Hematopoietic multipotent progenitor cell treated with erythropoietin and hydrocortisone succinate and interleukin-3 and kit ligand, for 17 days (in vitro differentiated cells): ENCODE data around the gene GIGYF2.
"Not testable (repeated sequence)": the region's sequence is repeated elsewhere in the genome, so short reads cannot be mapped to it uniquely, and the experiment has no call there.

Experiments used
- DNase-seq: peaks from one replicate; pipeline ENCODE4 v3.0.0-alpha.2; 2015; ENCODE audit warnings: low spot score

GIGYF2 gene

DNA sequence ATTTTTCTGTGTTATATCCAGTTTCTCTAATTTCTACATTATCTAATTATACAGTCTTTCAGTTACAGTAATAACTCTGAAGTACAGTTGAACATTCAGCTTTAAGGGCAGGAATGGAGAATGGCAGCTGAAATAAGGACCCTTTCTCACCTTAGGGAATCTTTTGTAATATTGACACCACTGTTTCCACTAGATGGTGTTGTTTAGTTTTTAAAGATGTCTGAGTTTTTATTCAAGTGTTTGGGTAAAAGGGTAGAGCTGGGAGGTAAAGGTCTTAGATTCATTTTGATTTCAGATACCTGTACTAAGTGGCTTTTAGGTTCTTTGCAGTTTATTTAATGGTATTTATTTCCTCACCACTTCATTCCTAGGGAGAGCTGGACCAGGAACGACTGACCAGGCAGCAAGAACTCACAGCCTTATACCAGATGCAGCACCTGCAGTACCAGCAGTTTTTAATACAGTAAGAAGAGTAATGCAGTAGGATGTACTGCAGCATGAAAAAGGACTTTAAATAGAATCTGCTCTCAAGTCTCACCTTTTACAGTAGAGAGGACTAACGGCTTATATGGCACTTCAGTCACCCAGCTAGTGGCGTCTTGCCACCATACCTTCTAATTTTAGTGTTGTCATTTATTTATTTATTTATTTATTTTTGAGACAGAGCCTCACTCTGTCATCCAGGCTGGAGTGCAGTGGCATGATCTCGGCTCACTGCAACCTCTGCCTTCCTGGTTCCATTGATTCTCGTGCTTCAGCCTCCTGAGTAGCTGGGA lies 112.4 kb downstream of the GIGYF2 start:
- no peak for DNase-seq

DNA sequence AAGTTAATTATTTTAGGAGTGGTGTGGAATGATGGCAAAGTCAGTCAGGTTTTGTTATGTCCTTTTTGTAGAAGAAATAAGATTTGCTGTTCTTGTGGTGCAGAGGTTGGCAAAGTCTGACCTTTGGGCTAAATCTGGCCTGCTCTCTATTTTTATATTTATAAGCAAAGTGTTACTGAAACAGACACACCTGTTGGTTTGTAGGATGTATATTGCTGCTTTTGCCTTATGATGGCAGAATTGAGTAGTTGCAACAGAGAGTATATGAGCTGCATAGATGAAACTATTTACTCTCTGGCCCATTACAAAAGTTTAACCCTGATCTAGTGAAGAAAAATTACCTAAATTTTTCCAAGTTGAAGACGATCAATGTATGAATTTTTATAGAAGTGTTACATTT lies 113.3 kb downstream of the GIGYF2 start:
- no peak for DNase-seq

DNA sequence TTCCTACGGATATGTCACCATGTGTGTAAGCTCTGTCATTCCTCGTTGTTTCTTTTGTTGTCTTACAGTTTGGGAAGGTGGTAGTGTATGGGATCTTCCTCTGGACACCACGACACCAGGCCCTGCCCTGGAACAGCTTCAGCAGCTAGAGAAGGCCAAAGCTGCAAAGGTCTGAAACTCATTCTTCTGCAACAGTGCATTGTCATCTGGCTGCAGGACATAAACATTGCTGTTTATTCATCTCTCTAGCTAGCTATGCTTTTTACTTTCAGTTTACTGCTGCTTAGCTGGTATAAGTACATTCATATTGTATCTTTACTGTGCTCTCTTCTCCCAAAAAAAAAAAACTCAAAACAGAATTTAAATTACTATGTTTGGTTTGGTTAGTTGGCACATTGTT lies 118.4 kb downstream of the GIGYF2 start:
- DNase-seq, result no peak

- no peak for DNase-seq
Measured at GRCh38 chr2:232816657-232817056, 119.5 kb downstream of the GIGYF2 start.

DNA sequence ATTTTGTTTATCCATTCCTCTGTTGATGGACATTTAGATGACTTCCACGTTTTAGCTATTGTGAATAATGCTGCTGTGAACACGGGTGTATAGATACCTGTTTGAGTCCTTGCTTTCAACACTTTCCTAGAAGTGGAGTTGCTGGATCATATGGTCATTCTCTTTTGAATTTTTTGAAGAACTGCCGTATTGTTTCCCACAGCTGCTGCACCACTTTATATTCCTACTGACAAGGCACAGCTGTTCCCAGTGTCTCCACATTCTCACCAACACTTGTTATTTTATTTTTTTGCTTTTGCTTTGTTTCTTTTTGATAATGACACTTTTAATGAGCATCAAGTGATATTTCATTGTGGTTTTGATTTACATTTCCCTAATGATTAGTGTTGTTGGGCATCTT lies 120.6 kb downstream of the GIGYF2 start:
- DNase-seq, result no peak

GRCh38 chr2:232829988-232830387 lies 132.9 kb downstream of the GIGYF2 start:
- DNase-seq, result no peak

- DNase-seq, result no peak
Measured at GRCh38 chr2:232831496-232831895, 134.4 kb downstream of the GIGYF2 start.

DNA sequence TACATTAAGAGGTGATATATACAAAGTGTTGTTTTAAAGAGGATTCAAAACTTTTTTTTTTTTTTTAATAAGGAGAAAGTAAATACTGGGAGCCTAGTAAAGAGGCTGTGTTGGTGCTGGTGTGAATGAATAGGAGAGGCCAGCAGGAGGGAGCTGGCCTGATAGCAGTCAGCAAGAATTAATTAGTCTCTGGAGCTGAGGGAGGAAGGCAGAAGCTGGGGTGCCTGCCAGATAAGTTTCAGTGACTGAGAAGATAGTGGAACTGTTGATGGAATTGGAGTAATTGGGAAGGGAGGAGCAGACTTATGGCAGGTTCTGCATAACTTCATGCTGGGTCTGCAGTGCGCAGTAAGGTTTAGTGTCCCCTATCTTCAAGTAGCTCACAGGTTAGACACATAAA lies 136.7 kb downstream of the GIGYF2 start:
- no peak for DNase-seq

DNA sequence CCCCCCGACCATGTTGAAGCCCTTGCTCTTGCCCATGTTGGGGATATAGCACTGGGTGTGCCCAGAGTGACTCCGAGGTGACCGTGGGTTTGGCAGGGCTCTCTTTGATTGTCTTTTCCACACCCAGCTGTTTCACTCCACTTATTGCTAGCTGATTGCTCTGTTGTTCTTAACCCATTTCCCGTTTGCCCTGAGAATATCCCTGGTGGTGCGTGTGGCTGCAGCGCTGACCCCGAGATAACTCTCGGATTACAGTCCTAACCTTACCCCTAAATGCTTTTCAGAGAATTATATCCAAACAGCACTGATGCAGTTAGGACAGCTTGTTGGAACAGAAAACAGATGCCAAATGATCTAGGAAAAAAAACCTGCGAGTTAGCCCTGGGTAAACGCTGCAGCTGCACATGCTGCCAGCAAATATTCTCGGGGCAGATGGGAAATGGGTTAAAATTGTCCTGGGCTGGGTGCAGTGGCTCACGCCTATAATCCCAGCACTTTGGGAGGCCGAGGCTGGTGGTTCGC lies 138.6 kb downstream of the GIGYF2 start:
- no peak for DNase-seq

- no peak for DNase-seq
Measured at GRCh38 chr2:232836934-232837333, 139.8 kb downstream of the GIGYF2 start.

- no peak for DNase-seq
Measured at GRCh38 chr2:232838406-232838874, 141.3 kb downstream of the GIGYF2 start.

- peak; percentile 17 for DNase-seq
Measured at GRCh38 chr2:232839411-232840079, 142.4 kb downstream of the GIGYF2 start.

DNA sequence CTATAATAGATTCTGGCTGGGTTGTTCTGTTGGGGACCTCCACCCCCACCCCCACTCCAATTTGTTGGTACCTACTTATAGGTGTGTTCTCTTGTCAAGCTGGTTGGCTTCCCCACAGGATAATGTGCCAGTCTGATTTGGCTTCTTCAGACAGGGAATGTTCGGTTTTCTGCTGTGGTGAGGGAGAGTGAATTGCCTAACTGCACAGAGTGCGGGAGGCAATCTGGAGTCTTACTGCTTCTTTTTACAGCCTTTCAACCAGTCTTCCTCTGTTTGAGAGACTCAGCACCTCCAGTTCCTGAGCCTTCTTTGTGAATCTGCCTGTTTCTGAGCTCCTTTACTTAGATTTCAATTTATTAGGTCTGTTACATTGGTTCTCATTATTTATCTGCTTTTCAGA lies 145.6 kb downstream of the GIGYF2 start:
- DNase-seq, result no peak

- no peak for DNase-seq
Measured at GRCh38 chr2:232843834-232844233, 146.7 kb downstream of the GIGYF2 start.

DNA sequence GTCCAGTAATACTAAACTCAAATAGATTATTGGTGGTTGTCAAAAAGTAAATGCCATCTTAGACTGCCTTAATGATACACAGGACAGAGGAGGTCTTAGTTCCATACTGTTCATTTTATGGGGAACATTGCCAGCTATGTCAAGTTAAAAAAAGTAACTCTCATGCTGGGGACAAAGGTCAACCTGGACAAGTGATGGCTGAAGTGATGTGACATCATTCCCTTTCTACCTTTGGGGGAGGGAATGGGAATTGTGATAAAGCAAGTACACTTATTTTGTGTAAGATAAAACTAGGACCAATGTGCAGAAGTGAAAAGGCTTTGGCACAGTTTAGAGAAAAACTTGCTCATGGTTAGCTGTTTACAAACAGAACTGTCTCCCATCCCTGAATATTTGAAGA lies 148.9 kb downstream of the GIGYF2 start:
- DNase-seq, result no peak

- DNase-seq, result no peak
Measured at GRCh38 chr2:232850039-232850438, 152.9 kb downstream of the GIGYF2 start.

DNA sequence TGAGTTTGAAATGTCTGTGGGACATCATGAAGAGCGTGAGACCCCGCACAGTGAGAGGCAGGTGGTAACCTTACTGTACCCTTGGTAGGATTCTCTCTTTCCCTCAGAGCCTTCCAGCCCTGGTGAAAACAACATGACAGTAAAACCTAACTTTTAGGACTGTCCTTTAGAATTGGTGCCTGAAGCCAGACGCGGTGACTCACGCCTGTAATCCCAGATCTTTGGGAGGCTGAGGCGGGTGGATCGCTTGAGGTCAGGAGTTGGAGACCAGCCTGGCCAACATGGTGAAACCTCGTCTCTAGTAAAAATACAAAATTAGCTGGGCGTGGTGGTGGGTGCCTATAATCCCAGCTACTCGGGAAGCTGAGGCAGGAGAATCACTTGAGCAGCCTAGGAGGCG lies 154.9 kb downstream of the GIGYF2 start:
- not testable (repeated sequence) for DNase-seq

DNA sequence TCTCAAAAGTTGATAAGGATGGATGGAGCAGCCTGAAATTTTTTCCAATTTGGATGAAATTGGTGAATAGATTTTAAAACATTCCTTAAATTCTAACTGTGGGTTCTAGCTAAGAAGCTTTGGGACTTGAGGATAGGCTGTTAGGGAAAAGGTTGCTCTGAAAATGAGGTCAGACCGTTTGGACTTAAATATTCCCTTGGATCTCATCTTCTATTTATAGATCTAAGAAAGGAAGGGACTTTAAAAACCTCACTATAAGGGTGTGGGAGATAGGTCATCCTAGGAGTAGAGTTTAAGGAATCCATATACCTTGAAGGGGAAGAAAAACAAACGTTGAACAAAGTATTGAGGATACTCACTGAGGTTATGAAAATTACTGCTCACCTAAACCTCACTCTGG lies 155.5 kb downstream of the GIGYF2 start:
- DNase-seq, result no peak

DNA sequence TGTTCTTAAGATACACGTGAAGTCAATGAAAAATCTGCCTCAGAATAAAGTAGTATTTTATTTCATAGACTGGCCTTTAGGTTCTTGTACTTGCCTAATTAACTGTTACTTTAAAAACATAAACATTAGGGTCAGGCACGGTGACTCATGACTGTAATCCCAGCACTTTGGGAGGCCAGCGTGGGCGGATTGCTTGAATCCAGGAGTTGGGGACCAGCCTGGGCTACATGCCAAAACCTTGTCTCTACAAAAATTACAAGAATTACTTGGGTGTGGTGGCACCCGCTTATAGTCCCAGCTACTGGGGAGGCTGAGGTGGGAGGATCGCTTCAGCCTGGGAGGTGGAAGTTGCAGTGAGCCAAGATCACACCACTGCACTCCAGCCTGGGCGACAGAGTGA lies 157.0 kb downstream of the GIGYF2 start:
- DNase-seq, result peak; percentile 74

DNA sequence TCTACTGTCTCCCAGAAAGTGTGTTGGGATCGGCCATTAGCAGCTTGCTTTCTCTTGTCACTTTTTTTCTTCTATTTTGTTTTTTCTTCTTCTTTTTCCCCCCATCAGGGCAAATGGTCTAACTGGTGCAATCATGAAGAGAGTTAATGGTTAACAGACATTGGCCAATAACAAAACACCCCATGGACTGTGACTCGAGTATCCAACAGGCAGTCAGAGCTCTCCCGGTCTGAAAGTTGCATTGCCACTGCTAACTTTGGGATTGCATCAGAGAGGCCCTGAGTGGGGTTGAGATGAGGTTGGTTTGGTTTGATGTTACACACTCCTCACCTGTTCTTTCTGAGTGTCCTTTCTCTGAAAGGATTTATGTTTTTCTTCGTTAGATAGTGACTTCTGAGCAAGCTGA lies 160.0 kb downstream of the GIGYF2 start:
- DNase-seq, result no peak

GRCh38 chr2:232859385-232859916 lies 162.3 kb downstream of the GIGYF2 start:
- DNase-seq, result no peak

GRCh38 chr2:232860593-232861241 lies 163.6 kb downstream of the GIGYF2 start:
- no peak for DNase-seq

DNA sequence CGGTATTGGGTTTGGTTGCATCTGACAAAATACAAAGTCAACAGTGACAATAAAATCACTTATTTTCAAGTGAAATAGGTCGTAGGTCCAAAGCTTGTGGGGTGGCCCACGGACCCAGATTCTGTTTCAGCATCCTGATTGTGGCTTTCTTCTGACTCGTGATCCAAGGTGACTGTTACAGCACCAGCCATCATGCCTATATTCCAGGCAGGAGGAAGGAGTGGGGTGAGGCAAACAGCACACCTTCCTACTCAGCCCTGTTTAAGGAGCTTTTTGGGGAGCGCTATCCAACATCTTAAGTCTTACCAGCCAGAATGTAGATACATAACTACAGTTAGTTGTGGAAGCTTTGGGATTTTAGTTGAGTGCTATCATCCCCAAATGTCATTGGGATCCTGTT lies 164.2 kb downstream of the GIGYF2 start:
- no peak for DNase-seq
